Measurements from ENCODE around the gene TRIM17. TPM values are rescaled to one million over a fixed set of nuclear protein-coding genes. Genes with fewer than 3 reads are reported as not detected.

The TRIM17 gene
- total RNA-seq (ENCODE audit: low replicate concordance) = 7.0 TPM in 1 of 2 replicates, not detected in the other

GRCh38 chr1:228416217-228416933 is at the start of gene TRIM17:
Gene TRIM17, minus strand, starts transcription at chr1:228416861. Its CDS starts 1,789 bp downstream, at chr1:228415072.
- DNase-seq (ENCODE audit: low read depth) = no peak
- peak; percentile 52 for TF ChIP-seq CTCF (IDR thresholded peaks at IDR 0.05; ENCODE audit: insufficient read depth, low read length)
- H3K4me3 ChIP-seq (ENCODE audit: low read depth, low read length) = peak within 1 kb of the TSS; percentile 41

- no peak for TF ChIP-seq CTCF (IDR thresholded peaks at IDR 0.05; ENCODE audit: insufficient read depth, low read length)
- no peak overlapping the region for H3K4me3 ChIP-seq (ENCODE audit: low read depth, low read length)
- DNase-seq (ENCODE audit: low read depth) = no peak
Observed at GRCh38 chr1:228465571-228466146, 49.0 kb upstream of the TRIM17 start.

GRCh38 chr1:228465141-228465540 is 48.5 kb upstream of the TRIM17 start:
- no peak for DNase-seq (ENCODE audit: low read depth)
- H3K4me3 ChIP-seq (ENCODE audit: low read depth, low read length) = no peak overlapping the region
- TF ChIP-seq CTCF (IDR thresholded peaks at IDR 0.05; ENCODE audit: insufficient read depth, low read length) = no peak

- DNase-seq (ENCODE audit: low read depth) = peak; percentile 82
- TF ChIP-seq CTCF (IDR thresholded peaks at IDR 0.05; ENCODE audit: insufficient read depth, low read length) = no peak
- H3K4me3 ChIP-seq (ENCODE audit: low read depth, low read length) = peak overlapping the region; percentile 55
Observed at GRCh38 chr1:228464487-228464983, 47.9 kb upstream of the TRIM17 start.

GRCh38 chr1:228463559-228464455 is 47.1 kb upstream of the TRIM17 start:
- peak; percentile 44 for DNase-seq (ENCODE audit: low read depth)
- peak overlapping the region; percentile 55 for H3K4me3 ChIP-seq (ENCODE audit: low read depth, low read length)
- peak; percentile 27 for TF ChIP-seq CTCF (IDR thresholded peaks at IDR 0.05; ENCODE audit: insufficient read depth, low read length)

GRCh38 chr1:228463009-228463558 is 46.4 kb upstream of the TRIM17 start:
- TF ChIP-seq CTCF (IDR thresholded peaks at IDR 0.05; ENCODE audit: insufficient read depth, low read length) = no peak
- DNase-seq (ENCODE audit: low read depth) = no peak
- no peak overlapping the region for H3K4me3 ChIP-seq (ENCODE audit: low read depth, low read length)

All from fibroblast of the aortic adventitia (primary cell).